Right cardiac atrium (tissue), 5 donors: Measurements from ENCODE around the gene PKIB. TPM values are rescaled to one million over a fixed set of nuclear protein-coding genes. Genes with fewer than 3 reads are reported as not detected.

Source experiments
- ATAC-seq, 2 donors: fragments of 200-7000 bp; cut with Tn5 transposase; one replicate each; pipeline versions ENCODE4 v1.8.0 to v1.9.1; 2020; ENCODE audit warnings: moderate library complexity in 2 of 2, mild to moderate bottlenecking in 1 of 2
- DNase-seq, 3 donors: peaks; one replicate each; pipeline ENCODE4 v3.0.0-alpha.2; 2020
- H3K27ac ChIP-seq: one replicate; pipeline ENCODE4 v1.5.1; 2013; ENCODE audit warnings: mild to moderate bottlenecking, low read length, control low read depth, moderate library complexity
- H3K27me3 ChIP-seq: one replicate; pipeline ENCODE4 v1.6.1; 2013; ENCODE audit not compliant: control insufficient read depth, insufficient read depth
- H3K4me1 ChIP-seq: one replicate; pipeline ENCODE4 v1.6.1; 2013; ENCODE audit warnings: low read length; ENCODE audit not compliant: control insufficient read depth, insufficient read depth
- H3K4me3 ChIP-seq: one replicate; pipeline ENCODE4 v1.5.1; 2013; ENCODE audit warnings: low read length, control low read depth
- H3K9me3 ChIP-seq: one replicate; pipeline ENCODE4 v1.6.1; 2013; ENCODE audit warnings: low read length; ENCODE audit not compliant: control insufficient read depth
- WGBS: extraction: QIAGEN DNeasy Blood & Tissue Kit; methylation state at CpG from one replicate; pipeline ENCODE4 v1.1.7; 2013; 5-methylcytosine and 5-hydroxymethylcytosine counted together
- intact Hi-C, 4 donors: fragments of 100-400 bp; cut with DNase I; formaldehyde crosslinking; loops; one replicate each; pipeline versions ENCODE4 v1.11.0 to v1.14.0; 2022 to 2023
- polyA plus RNA-seq: library from polyadenylated mRNA; stranded (reverse); fragments of 200-250 nt; gene quantifications from one replicate; pipeline ENCODE4 v1.2.3, GENCODE V29; 2013
- total RNA-seq, 4 donors: library from RNA; stranded (reverse); fragmentation: NEBNext Ultra II Directional; extraction: Animal tissue kit (Norgen Biotek cat#: 25700); gene quantifications; one replicate each; pipeline ENCODE4 v1.2.1, GENCODE V29; 2021
- donor health status: healthy with polysubstance abuse.
- donor health status: DM: no; HTN: yes; CAD: no.
- donor health status: DM: no; HTN: no; CAD: no.
- donor health status: DM: no; HTN: yes; CAD: no; lungs with severe emphysema.
- donor health status: DM: yes; HTN: yes; CAD: no.

The PKIB gene
- total and polyA plus RNA-seq, 5 donors = 0.25 to 0.57 (median 0.51) TPM

- Histone ChIP-seq H3K27ac (no peak overlapping the region), H3K9me3 (no peaks in the 10 kb centered on the region), H3K4me3 (no peak overlapping the region), H3K27me3 (no peaks in the 10 kb centered on the region), H3K4me1 (no peaks in the 10 kb centered on the region)
- intact Hi-C loops = no loop called here
- no peak for ATAC-seq
- no peak for DNase-seq
Observed at GRCh38 chr6:122760330-122760729, 150.1 kb downstream of the PKIB start.

GRCh38 chr6:122766256-122766655 is 156.1 kb downstream of the PKIB start:
- intact Hi-C loops = no loop called here
- no peak overlapping the region for H3K27ac ChIP-seq
- ATAC-seq (no peak), DNase-seq (no peak)
- H3K4me1 ChIP-seq = no peaks in the 10 kb centered on the region
- H3K9me3 ChIP-seq = no peaks in the 10 kb centered on the region
- no peak overlapping the region for H3K4me3 ChIP-seq
- no peaks in the 10 kb centered on the region for H3K27me3 ChIP-seq

- no peaks in the 10 kb centered on the region for H3K9me3 ChIP-seq
- H3K27me3 ChIP-seq = no peaks in the 10 kb centered on the region
- WGBS = 11% methylated on average over 1 of the region's 1 CpG
- no peak overlapping the region for H3K4me3 ChIP-seq
- intact Hi-C loops = no loop called here
- DNase-seq = no peak
- H3K4me1 ChIP-seq = no peaks in the 10 kb centered on the region
- ATAC-seq = no peak
- H3K27ac ChIP-seq = no peak overlapping the region
Observed at GRCh38 chr6:122770835-122771601, 160.8 kb downstream of the PKIB start.

DNA sequence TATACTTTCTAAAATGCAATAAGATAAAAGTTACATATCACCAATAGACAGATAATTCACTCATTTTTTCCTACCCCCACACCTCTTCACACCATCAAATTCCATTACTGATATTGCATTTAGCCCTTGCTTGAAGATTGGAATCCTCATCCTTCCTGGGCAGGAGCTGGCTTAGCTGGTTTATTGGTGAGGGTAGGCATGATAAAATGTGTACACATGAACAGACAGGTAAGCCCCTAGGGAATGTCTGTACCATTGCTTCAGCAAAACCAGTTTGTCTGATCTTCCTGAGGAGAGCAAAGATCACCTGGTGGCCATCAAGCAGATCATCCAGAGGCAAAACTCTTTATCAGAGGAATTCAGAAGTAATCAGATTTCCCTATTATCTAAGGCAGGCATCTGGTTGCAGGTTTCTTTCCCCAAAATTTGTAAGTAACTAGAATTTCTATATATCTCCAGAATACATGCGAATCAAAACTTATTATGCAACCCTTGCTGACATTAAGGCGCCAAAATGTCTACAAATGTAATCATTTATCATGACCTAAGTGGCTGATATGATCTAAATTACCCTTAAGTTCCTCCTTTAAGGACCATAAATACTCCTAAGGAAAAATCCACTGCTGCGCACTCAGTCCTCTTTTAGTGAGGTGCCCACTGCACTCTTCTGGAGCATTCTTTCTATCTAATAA is 162.7 kb downstream of the PKIB start:
- no peaks in the 10 kb centered on the region for H3K4me1 ChIP-seq
- intact Hi-C loops = no loop called here
- no peaks in the 10 kb centered on the region for H3K27me3 ChIP-seq
- H3K27ac ChIP-seq = no peak overlapping the region
- DNase-seq (no peak), ATAC-seq (no peak)
- WGBS = 89% methylated on average over 3 of the region's 3 CpGs
- no peak overlapping the region for H3K4me3 ChIP-seq
- H3K9me3 ChIP-seq = no peaks in the 10 kb centered on the region

Other genes starting within 250 kb of the PKIB start
- 10 to 100 TPM; 21.6 to 42.9 (median 41.8) TPM for gene HSF2, start 210.8 kb upstream of the PKIB start, total RNA-seq
- gene HSF2, start 210.8 kb upstream of the PKIB start, polyA plus RNA-seq = 37.3 TPM
- gene SERINC1, start 138.6 kb upstream of the PKIB start, total RNA-seq = 100 to 1,000 TPM; 200 to 231 (median 201) TPM
- 120 TPM for gene SERINC1, start 138.6 kb upstream of the PKIB start, polyA plus RNA-seq
- 1 to 10 TPM in 2 of 4 donors, under 1 TPM in 1, not detected in 1; 0.51 to 1.1 (median 1.0) TPM for gene FABP7, start 169.3 kb downstream of the PKIB start, total RNA-seq
- 3.3 TPM for gene FABP7, start 169.3 kb downstream of the PKIB start, polyA plus RNA-seq
- gene SMPDL3A, start 178.9 kb downstream of the PKIB start, total RNA-seq = 1 to 10 TPM; 4.7 to 8.3 (median 7.5) TPM
- gene SMPDL3A, start 178.9 kb downstream of the PKIB start, polyA plus RNA-seq = 6.9 TPM